ENCODE results near the gene OR5H2.
A peak's percentile ranks its signal among the peaks of the same experiment; 100 is the strongest.

- TF ChIP-seq CTCF (IDR thresholded peaks at IDR 0.05) (peak; percentile 19 to 59), POLR2AphosphoS5 (IDR thresholded peaks at IDR 0.05) (no peak)
These were observed 47.3 kb downstream of the OR5H2 start for GRCh38 chr3:98329392-98330124.

Data from suprapubic skin (tissue), 3 donors.